Right ventricle myocardium inferior (tissue), 1 donor: ENCODE measurements around the gene GARNL3. TPM values are rescaled to one million over a fixed set of nuclear protein-coding genes. Genes with fewer than 3 reads are reported as not detected.
A peak's percentile ranks its signal among the peaks of the same experiment; 100 is the strongest.

ENCODE experiments used
- ATAC-seq: fragments of 200-7000 bp; cut with Tn5 transposase; one replicate; pipeline ENCODE4 v1.9.1; 2020; ENCODE audit warnings: mild to moderate bottlenecking, moderate library complexity
- DNase-seq: peaks from one replicate; pipeline ENCODE4 v3.0.0; 2021; ENCODE audit errors: missing footprints
- intact Hi-C: fragments of 100-400 bp; cut with DNase I; formaldehyde crosslinking; loops from one replicate; pipeline ENCODE4 v1.11.0; 2022
- total RNA-seq: library from RNA; stranded (reverse); fragmentation: NEBNext Ultra II Directional; extraction: Animal tissue kit (Norgen Biotek cat#: 25700); gene quantifications from one replicate; pipeline ENCODE4 v1.2.1, GENCODE V29; 2021
- donor health status: DM: no; HTN: yes; CAD: no; lungs with severe emphysema.

The GARNL3 gene
- total RNA-seq, 1 donor from 2014 or later = 13.1 TPM

DNA sequence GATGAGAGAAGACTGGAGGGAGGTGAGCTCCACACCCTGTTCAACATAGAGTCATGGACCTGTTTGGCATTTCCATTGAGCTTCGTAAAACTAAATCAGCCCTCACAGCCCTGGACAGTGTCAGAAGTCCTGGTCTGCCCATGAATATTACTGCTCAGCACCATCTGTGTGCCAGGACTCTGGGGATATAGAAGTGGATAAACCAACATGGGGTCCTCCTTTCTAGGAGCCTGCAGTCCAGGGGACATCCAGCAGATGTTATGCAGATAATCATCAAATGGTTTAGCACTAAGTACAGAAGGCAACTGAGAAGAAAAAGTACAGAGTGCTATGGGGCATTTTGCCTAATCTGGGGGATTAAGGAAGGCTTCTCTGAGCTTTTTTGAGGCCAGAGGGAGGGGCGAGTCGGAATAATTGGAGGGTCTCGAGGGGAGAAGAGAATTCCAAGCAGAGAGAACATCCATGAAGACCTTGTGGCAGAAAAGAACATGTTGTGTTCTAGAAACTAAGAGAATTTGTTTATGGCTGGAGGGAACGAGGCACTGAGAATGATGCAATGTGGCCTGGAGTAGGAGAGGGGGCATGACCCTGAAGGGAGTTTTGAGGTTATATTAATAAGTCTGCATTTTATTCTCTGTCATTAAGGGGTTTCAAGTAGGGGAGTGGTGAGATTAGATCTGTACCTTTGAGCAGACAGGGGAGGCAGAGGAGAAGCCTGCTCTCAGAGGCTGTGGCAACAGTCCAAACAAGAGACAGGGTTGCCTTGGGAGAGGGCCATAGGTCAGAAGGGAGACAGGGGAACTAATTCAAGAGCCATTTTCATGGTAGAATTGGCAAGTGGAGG, 68.9 kb downstream of the GARNL3 start:
- intact Hi-C loops = no loop called here
- ATAC-seq (peak; percentile 43), DNase-seq (no peak)

DNA sequence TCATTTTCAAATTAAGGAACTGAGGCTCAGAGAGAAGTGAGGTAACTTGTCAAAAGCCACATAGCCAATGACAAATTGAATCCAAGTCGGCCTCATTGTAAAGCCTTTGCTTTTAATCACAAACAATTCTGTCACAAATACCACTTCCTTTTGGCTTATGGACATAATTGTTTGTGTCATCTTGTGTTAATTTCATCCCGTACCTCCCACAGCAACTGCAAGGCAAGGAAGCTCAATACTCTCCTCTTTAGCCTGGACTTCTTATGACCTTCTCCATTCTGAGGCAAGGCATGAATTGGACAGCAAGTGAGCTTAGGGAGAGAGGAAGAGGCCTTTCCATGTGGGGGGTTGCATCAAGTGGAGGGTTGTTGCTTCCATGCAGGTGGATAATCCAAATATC, 70.2 kb downstream of the GARNL3 start:
- intact Hi-C loops = no loop called here
- DNase-seq = no peak
- no peak for ATAC-seq

DNA sequence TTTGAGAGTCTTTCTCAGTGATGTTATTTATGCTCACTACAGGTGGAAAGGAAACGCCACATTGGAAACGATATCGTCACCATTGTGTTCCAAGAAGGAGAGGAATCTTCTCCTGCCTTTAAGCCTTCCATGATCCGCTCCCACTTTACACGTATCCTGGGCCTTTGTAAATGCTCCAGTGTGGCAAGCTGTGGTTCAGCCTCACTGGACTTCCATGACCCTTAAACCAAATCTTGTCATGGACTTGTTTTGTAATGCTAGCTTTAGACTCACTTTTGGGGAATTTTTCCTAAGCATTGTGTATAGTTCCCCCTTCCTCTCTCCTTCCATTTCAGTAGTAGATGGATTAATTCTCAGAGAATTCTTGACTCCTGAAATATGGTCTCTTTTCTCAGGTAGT, 71.5 kb downstream of the GARNL3 start:
- intact Hi-C loops = loop anchor here (2.0 kb wide), 1 partner anchor 61 kb away; the partner anchor contains the start of gene SLC2A8
- no peak for DNase-seq

DNA sequence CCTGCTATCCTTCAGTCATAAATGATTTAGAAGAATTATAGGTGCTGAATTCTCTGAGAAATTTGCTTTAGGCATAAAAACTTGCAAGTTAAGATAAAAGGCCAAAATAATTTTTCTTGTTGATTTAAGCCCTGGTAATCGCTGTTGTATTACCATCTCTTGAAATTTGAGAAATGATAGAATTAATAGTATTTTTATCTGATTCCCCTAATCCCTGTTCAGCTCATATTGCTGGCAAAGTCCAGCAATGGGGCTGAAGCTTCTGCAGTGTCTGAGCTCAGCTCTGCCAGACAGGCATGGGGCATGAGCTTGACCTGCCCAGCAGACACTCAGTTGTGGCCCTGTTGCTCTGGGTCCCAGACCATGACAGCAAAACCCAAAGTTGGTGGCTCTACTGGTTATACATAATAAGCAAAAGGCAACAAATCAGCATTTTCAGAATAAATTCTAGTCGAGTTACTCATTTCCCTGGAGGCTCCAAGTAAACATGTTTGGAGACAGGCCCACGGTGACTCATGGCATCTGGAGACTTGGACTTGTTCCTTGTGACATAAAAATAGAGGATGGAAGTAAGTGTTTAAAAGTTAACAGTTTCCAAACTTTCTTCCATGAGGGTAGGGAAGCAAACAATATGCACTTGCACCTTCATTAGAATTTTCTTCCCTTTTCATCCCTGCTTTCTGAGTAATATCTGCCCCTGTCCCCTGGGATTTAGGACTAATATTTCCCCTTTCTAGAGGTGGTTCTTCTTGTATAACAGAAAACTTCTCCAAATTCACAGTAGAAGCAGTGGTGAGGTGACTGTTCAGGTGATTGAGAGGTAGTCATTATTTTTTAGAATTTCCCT, 72.2 kb downstream of the GARNL3 start:
- DNase-seq (no peak), ATAC-seq (peak; percentile 68)
- intact Hi-C loops = loop anchor here (2.0 kb wide), 1 partner anchor 60 kb away; the partner anchor contains the start of gene SLC2A8

More for the DNA sequence above, 71.5 kb downstream of the GARNL3 start:
- ATAC-seq = no peak

- ATAC-seq (peak; percentile 35), DNase-seq (no peak)
- intact Hi-C loops = no loop called here
Measured at GRCh38 chr9:127340721-127341120, 76.1 kb downstream of the GARNL3 start.

DNA sequence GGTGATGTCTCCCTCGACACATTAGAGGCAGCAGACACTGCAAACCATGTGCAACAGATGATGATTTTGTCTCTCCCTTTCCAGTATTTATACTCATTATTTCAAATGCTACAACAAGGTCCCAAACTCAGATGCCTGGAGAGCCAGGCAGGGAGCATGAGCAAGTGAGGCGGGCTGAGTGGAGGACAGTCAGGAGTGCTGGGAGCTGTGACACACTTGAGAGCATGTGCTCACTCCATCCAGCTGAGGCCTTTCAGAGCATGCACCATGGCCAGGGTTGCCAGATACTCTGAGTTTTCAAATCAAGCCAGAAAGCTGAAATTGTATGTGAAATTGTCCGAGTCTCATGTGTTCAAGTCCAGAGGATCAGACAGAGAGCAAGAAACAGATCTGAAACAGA, 76.6 kb downstream of the GARNL3 start:
- no peak for DNase-seq
- peak; percentile 48 for ATAC-seq
- intact Hi-C loops = no loop called here

DNA sequence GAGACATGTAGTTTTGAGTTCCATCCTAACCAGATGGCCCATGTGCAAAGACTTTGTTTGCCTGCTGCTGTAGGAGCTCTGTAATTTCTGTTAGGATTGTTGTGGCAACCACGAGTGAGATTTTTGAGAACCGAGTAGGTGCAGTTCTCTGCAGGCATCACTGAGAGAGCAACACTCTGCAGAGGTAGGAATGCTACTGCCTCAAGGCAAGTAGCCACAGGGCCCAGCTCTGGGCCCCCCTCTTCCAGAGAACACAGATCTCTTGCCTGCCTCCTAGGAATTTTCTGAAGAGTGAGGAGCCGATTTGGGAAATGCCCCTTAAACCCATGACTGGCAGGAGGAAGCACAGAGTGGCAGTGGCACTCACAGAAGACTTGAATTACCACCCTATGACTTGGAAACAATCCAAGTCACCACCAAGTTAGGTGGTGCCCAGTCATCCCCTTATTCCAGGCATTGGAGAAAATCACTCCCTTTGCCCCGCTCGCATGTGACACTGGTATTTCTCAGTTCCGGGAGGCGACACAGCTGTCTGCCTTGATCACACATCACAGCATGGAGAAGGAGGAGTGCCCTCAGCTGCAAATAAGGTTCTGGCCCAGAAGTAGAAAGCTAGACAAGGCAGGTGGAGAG, 79.9 kb downstream of the GARNL3 start:
- intact Hi-C loops = no loop called here
- ATAC-seq (no peak), DNase-seq (no peak)

DNA sequence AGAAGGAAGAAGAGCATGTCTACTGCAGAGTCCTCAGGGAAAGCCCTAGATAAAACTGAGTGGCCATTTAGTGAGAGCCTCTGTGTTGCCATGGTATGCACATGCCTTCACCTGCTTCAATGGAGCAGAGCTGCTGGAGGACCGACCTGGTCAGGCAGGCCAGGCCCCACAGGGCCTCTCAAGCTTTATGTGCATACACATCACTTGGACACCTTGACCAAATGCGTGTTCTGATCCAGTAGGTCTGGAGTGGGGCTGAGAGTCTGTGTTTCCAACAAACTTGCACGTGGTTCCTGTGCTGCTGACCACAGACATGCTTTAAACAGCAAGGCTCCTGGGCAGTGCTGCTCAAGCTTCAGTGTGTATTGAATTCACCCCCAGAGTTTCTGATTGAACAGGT, 81.0 kb downstream of the GARNL3 start:
- DNase-seq = no peak
- no peak for ATAC-seq
- intact Hi-C loops = no loop called here

GRCh38 chr9:127346584-127346983, 82.0 kb downstream of the GARNL3 start:
- intact Hi-C loops = no loop called here
- DNase-seq (no peak), ATAC-seq (no peak)

DNA sequence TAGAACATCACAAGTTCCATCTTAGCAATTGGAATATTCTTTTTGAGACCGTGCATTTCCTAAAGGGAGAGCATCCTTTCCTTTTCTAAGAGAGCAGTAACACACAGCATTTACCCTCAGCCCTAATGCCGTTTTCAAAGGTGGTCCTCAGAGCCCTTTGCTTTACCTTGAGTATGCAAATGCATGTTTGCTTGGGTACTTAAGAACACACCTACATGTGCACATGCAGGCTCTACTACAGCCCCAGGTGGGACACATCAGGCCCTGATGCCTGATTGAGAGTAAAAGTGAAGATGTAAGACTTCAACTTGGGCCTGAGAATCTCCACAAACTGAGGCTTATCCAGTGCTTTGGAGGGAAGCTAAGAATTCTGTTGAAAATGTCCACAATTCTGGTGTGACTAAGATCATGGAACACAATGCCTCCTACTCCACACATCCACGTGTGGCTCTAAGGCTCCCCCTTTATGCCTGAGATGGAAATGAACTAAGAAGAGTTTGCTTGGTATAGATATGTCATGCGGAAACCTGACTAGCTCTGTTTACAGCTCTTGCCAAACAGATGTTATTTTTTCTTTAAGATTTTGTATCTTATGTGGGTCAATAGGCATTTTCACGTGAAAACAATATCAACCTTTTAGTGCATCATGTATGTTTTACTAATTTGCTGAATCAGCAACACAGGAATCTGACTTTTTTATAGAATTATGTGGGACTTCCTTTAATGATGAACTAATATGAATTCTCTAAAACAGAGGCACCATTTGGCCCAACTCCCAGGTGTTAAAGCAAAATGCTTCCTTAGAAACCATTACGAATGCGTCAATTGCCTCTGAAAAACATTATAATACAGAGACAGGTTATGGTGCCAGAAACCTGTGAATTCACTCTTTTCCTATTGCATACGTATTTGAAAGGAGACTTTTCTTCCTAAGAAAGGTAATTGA, 83.5 kb downstream of the GARNL3 start:
- intact Hi-C loops = no loop called here
- ATAC-seq (no peak), DNase-seq (no peak)

DNA sequence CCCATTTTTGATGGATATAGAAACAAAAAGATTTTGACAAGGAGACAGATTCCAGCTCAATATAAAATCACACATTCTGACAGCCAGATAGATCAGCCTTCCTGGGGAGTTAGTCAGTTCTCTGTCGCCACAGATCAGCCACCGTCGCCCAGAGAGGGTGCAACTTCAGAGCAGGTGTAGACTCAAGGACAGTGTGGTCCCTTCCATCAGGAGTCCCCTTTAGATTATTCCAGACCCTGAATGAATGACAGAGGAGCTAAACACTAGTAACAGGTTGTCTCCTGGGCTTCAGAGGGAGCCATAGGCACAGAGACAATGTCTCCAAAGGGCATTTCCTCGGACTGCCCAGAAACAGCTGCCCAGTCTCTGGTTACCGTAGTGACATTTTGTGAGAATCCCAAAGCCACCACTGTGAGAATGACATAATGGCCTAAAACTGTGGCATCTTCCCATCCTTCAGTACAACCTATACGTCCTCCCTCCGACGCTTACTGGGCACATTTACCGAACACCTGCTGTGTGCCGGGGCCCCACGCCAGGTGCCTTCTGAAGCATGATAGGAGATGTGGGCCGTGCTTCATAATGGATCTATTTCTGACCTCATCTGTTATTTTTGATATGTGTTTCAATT, 85.0 kb downstream of the GARNL3 start:
- DNase-seq = no peak
- intact Hi-C loops = no loop called here
- ATAC-seq = no peak

GRCh38 chr9:127351182-127352166, 86.9 kb downstream of the GARNL3 start:
- DNase-seq = no peak
- intact Hi-C loops = no loop called here
- ATAC-seq = no peak

DNA sequence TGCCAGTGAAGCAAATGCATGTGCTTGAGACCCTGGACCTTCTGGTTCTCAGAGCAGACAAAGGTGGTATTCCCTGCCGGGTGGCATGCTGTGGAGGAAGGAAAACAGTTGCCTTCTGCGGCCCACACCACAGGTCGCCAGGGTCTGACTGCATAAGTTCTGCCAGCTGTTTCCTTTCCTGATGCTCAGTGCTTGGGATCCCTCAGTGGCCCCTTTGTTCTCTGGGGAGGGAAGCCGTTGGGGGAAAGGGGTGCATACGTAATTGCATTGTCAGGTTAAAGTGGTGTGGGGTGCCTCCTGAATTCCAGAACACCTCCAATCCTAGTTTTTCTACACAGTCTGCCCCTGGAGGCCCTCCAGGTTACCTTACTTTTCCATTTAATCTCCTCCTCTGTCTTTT, 89.3 kb downstream of the GARNL3 start:
- intact Hi-C loops = no loop called here
- ATAC-seq (no peak), DNase-seq (no peak)

- DNase-seq (no peak), ATAC-seq (no peak)
- intact Hi-C loops = no loop called here
Measured at GRCh38 chr9:127356906-127357305, 92.3 kb downstream of the GARNL3 start.

GRCh38 chr9:127358023-127358535, 93.5 kb downstream of the GARNL3 start:
- intact Hi-C loops = no loop called here
- ATAC-seq (no peak), DNase-seq (no peak)

DNA sequence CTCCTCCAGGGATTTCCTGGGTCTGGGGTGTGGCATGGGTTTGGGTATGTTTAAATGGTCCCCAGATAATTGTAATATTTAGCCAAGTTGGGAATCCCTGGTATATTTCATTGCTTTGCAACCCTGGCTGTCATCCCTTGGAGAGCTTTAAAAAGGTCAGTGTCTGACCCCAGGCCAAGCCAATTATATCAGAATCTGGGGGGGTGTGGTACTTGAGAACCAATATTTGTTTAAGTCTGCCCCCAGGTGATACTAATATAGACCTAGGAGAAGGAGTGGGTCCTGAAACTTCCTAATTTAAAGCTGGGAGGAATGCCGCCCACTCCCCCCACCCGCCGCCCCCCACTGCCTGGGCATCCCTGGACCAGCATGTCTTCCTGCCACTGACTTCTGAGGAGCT, 94.2 kb downstream of the GARNL3 start:
- DNase-seq = no peak
- ATAC-seq = no peak
- intact Hi-C loops = no loop called here

DNA sequence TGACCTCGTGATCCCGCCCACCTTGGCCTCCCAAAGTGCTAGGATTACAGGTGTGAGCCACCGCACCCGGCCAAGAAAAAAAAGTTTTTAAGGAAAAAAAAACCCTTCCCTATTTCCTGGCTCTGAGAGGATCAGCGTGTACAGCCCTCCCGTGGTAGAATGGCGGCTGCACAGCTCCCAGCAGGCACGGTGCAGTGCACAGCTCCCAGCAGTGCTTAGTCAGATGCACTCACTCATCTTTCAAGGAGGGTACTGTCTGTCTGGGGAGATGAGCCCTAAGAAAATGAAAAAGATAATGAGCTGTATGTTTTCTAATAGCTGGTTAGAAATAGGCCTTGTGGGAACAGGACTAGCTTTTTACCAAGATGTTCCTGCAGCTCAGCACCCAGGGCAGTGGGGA, 95.7 kb downstream of the GARNL3 start:
- intact Hi-C loops = loop anchor here (2.0 kb wide), 1 partner anchor 49 kb away; no protein-coding TSS in a partner anchor
- ATAC-seq = no peak

More for the DNA sequence above, 95.7 kb downstream of the GARNL3 start:
- no peak for DNase-seq
